Measurements from ENCODE around the gene SARDH.

DNA sequence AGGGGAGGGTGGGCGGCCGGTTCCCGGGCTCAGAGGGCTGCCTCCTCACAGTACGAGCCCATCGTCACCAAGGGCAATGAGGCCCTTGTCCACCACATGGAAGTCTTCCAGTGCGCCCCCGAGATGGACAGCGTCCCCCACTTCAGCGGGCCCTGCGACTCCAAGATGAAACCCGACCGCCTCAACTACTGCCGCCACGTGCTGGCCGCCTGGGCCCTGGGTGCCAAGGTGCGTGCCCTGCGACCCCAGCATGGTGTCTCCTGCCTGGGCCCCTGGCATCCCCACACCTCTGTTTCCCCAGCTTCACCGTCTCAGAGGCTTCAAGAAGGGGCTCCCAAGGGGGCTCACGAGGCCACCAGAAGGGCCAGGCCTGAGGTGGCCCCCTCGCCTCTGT is 94.8 kb downstream of the SARDH start:
- no peak for TF ChIP-seq CTCF (IDR thresholded peaks at IDR 0.05)
- no peak for TF ChIP-seq POLR2A (IDR thresholded peaks at IDR 0.05)
- no peak for TF ChIP-seq EP300 (IDR thresholded peaks at IDR 0.05)
- TF ChIP-seq POLR2AphosphoS5 (IDR thresholded peaks at IDR 0.05): no peak
